Keratinocyte (primary cell): ENCODE measurements around the gene SLC17A3. TPM values are rescaled to one million over a fixed set of nuclear protein-coding genes. Genes with fewer than 3 reads are reported as not detected.

Source experiments
- DNase-seq: peaks from one replicate; pipeline ENCODE4 v3.0.0-alpha.2; 2011; ENCODE audit warnings: low read depth, missing footprints, low spot score
- FAIRE-seq: peaks from 2 replicates; lab custom pipeline; 2011; peaks lifted over from hg19 to GRCh38; lab: Jason Lieb, UNC
- H2AFZ ChIP-seq: 2 replicates; pipeline ENCODE4 v1.6.0; 2012; ENCODE audit warnings: low read length, control low read depth, inconsistent platforms; ENCODE audit not compliant: control insufficient read depth
- H3K27ac ChIP-seq: 2 replicates; pipeline ENCODE4 v1.5.1; 2011; ENCODE audit warnings: low read length; ENCODE audit not compliant: control insufficient read depth, insufficient read depth
- H3K27me3 ChIP-seq: 3 replicates; pipeline ENCODE4 v1.6.0; 2011; ENCODE audit warnings: low read length; ENCODE audit not compliant: control insufficient read depth, insufficient read depth; ENCODE audit errors: extremely low read depth
- H3K36me3 ChIP-seq, 2 experiments: 2 replicates in 1 of 2; 3 replicates in 1 of 2; pipeline ENCODE4 v1.5.1; 2011; ENCODE audit warnings: low read length in 2 of 2, mild to moderate bottlenecking in 1 of 2; ENCODE audit not compliant: control insufficient read depth in 2 of 2, insufficient read depth in 2 of 2; ENCODE audit errors: extremely low read depth in 1 of 2
- H3K4me1 ChIP-seq: 3 replicates; pipeline ENCODE4 v1.5.1; 2011; ENCODE audit warnings: low read length; ENCODE audit not compliant: control insufficient read depth, insufficient read depth; ENCODE audit errors: extremely low read depth
- H3K4me2 ChIP-seq: 3 replicates; pipeline ENCODE4 v1.6.0; 2011; ENCODE audit warnings: low read depth, low read length; ENCODE audit not compliant: control insufficient read depth, insufficient read depth; ENCODE audit errors: extremely low read depth
- H3K4me3 ChIP-seq, 3 experiments: fragments of 200-600 bp in 1 of 3; sonication (generic) in 1 of 3; 2 replicates in 2 of 3; 3 replicates in 1 of 3; pipeline ENCODE4 v1.5.1; 2011 to 2016; ENCODE audit warnings: low read length in 3 of 3, mild to moderate bottlenecking in 3 of 3, control low read depth in 2 of 3, inconsistent platforms in 1 of 3, low read depth in 1 of 3, mixed read lengths in 1 of 3, mixed run types in 1 of 3, moderate library complexity in 1 of 3; ENCODE audit not compliant: control insufficient read depth in 2 of 3, insufficient read depth in 2 of 3; ENCODE audit errors: extremely low read depth in 1 of 3
- H3K79me2 ChIP-seq: 2 replicates; pipeline ENCODE4 v1.6.0; 2012; ENCODE audit warnings: low read length; ENCODE audit not compliant: control insufficient read depth, insufficient read depth
- H3K9ac ChIP-seq: 3 replicates; pipeline ENCODE4 v1.6.0; 2011; ENCODE audit warnings: low read length; ENCODE audit not compliant: control insufficient read depth, insufficient read depth; ENCODE audit errors: extremely low read depth
- H3K9me1 ChIP-seq: 3 replicates; pipeline ENCODE4 v1.6.0; 2011; ENCODE audit warnings: low read length; ENCODE audit not compliant: control insufficient read depth, insufficient read depth; ENCODE audit errors: extremely low read depth
- H3K9me3 ChIP-seq: 2 replicates; pipeline ENCODE4 v1.5.1; 2012; ENCODE audit warnings: low read depth, low read length; ENCODE audit not compliant: control insufficient read depth
- H4K20me1 ChIP-seq: 3 replicates; pipeline ENCODE4 v1.6.0; 2011; ENCODE audit warnings: low read length; ENCODE audit not compliant: control insufficient read depth, insufficient read depth; ENCODE audit errors: extremely low read depth
- CTCF ChIP-seq, 3 experiments: IDR thresholded peaks in 1 of 3; conservative IDR thresholded peaks in 1 of 3; optimal IDR thresholded peaks in 1 of 3; 2 replicates in 2 of 3; 3 replicates in 1 of 3; pipeline versions ENCODE3 to v1.5.1; 2011; ENCODE audit warnings: low read length in 3 of 3, mild to moderate bottlenecking in 3 of 3, moderate library complexity in 2 of 3, control low read depth in 1 of 3, inconsistent platforms in 1 of 3; ENCODE audit not compliant: insufficient read depth in 2 of 3; ENCODE audit errors: extremely low read depth in 1 of 3
- EZH2 ChIP-seq: IDR thresholded peaks from one replicate; pipeline ENCODE4 v1.6.1; 2012; ENCODE audit warnings: inconsistent platforms, mild to moderate bottlenecking, low read length, moderate library complexity
- dilution Hi-C: fragments of 300-500 bp; cut with MboI; formaldehyde crosslinking; loops from one replicate; pipeline ENCODE4 v1.7.0; 2020; ENCODE audit warnings: low sequenced_read_pairs; ENCODE audit not compliant: extremely low pct_ligation_motif_present
- polyA plus RNA-seq, 5 experiments: library from polyadenylated mRNA; depleted of rRNA in 3 of 5; stranded (reverse) in 3 of 5; stranded (forward) in 1 of 5; unstranded in 1 of 5; fragments of >200 nt; gene quantifications; 1 replicate in 1 of 5; 2 replicates in 3 of 5; 3 replicates in 1 of 5; pipeline versions ENCODE4 v1.2.1 to v1.2.3, GENCODE V29; 2011 to 2012; ENCODE audit warnings: missing spikeins in 2 of 5, low read depth in 1 of 5, low replicate concordance in 1 of 5

Gene SLC17A3
- polyA plus RNA-seq, 1 donor (not counting 4 experiments of a cell fraction or from before 2014, with no cell fraction given), result not detected

- Histone ChIP-seq H3K27me3 (no peaks in the 10 kb centered on the region), H3K79me2 (no peaks in the 10 kb centered on the region), H3K4me3 (no peak overlapping the region), H3K9ac (no peak overlapping the region), H3K9me3 (no peaks in the 10 kb centered on the region), H3K27ac (no peak overlapping the region), H3K4me2 (no peak overlapping the region), H3K36me3 (no peaks in the 10 kb centered on the region), H3K4me1 (no peaks in the 10 kb centered on the region), H4K20me1 (no peaks in the 10 kb centered on the region), H2AFZ (no peak overlapping the region), H3K9me1 (no peaks in the 10 kb centered on the region)
- DNase-seq (no peak), FAIRE-seq (no peak)
- dilution Hi-C loops, result no loop called here
- no peak for TF ChIP-seq CTCF (optimal IDR thresholded peaks at IDR 0.05 in 1 of 3, IDR thresholded peaks at IDR 0.05 in 1 of 3, conservative IDR thresholded peaks at IDR 0.05 in 1 of 3; ENCODE audit: extremely low read depth in 1 of 3, insufficient read depth in 2 of 3, low read length in 3 of 3)
- no peak for TF ChIP-seq EZH2
Observed at GRCh38 chr6:25874822-25875562, 949 bp upstream of the SLC17A3 start.

GRCh38 chr6:25872814-25873213, 1.2 kb downstream of the SLC17A3 start:
- H3K9me1 ChIP-seq, result no peaks in the 10 kb centered on the region
- H3K9ac ChIP-seq, result no peak overlapping the region
- no peak overlapping the region for H3K27ac ChIP-seq
- dilution Hi-C loops, result no loop called here
- H2AFZ ChIP-seq, result no peak overlapping the region
- DNase-seq, result no peak
- FAIRE-seq, result no peak
- no peaks in the 10 kb centered on the region for H3K27me3 ChIP-seq
- H3K79me2 ChIP-seq, result no peaks in the 10 kb centered on the region
- no peak for TF ChIP-seq CTCF (optimal IDR thresholded peaks at IDR 0.05 in 1 of 3, IDR thresholded peaks at IDR 0.05 in 1 of 3, conservative IDR thresholded peaks at IDR 0.05 in 1 of 3; ENCODE audit: extremely low read depth in 1 of 3, insufficient read depth in 2 of 3, low read length in 3 of 3)
- no peak for TF ChIP-seq EZH2
- no peaks in the 10 kb centered on the region for H3K36me3 ChIP-seq
- H3K4me1 ChIP-seq, result no peaks in the 10 kb centered on the region
- H3K9me3 ChIP-seq, result no peaks in the 10 kb centered on the region
- H3K4me2 ChIP-seq, result no peak overlapping the region
- H4K20me1 ChIP-seq, result no peaks in the 10 kb centered on the region
- no peak overlapping the region for H3K4me3 ChIP-seq
